ENCODE results near the gene TOP1. TPM values are rescaled to one million over a fixed set of nuclear protein-coding genes. Genes with fewer than 3 reads are reported as not detected.

TOP1 gene
- total and polyA plus RNA-seq, 2 of the 4 experiments (the other 2 are of a cell fraction) = 14.0 to 21.5 TPM

GRCh38 chr20:41169791-41170351, 141.2 kb downstream of the TOP1 start:
- DNase-seq (peak; percentile 78), ATAC-seq (ENCODE audit: low read depth) (no peak)
- ChIA-PET CTCF (no interaction called here), POLR2A (ENCODE audit: unreplicated experiment) (no interaction called here)
- Histone ChIP-seq H4K5ac (ENCODE audit: low read depth, low read length) (no peak overlapping the region), H3K4me3 (ENCODE audit: insufficient read depth, low read depth, low read length) (no peak overlapping the region), H2BK20ac (ENCODE audit: low read depth, low read length) (no peak overlapping the region), H3K36me3 (ENCODE audit: control insufficient read depth, insufficient read depth, low read length) (peaks cover 91% of the 10 kb centered on the region), H3K9ac (ENCODE audit: low read depth, low read length) (no peak overlapping the region), H3K14ac (replicated peaks; ENCODE audit: low read depth, low read length) (no peak overlapping the region), H3K18ac (ENCODE audit: low read depth, low read length) (no peak overlapping the region), H3K27ac (ENCODE audit: insufficient read depth, low read length) (no peak overlapping the region), H2BK5ac (ENCODE audit: low read depth, low read length, poor library complexity, severe bottlenecking) (no peak overlapping the region), H3K9me1 (ENCODE audit: insufficient read depth, low read length) (peaks cover 8% of the 10 kb centered on the region), H3K4ac (ENCODE audit: low read depth, low read length) (no peak overlapping the region), H4K8ac (ENCODE audit: low read depth in 2 of 2, low read length in 2 of 2) (no peak overlapping the region), H2AK9ac (replicated peaks; ENCODE audit: low read depth, low read length, poor library complexity) (no peak overlapping the region), H2AFZ (replicated peaks; ENCODE audit: low read length, poor library complexity) (no peak overlapping the region), H3K27me3 (ENCODE audit: control insufficient read depth, insufficient read depth, low read length) (no peaks in the 10 kb centered on the region), H3K23ac (ENCODE audit: low read depth, low read length) (no peak overlapping the region), H3K4me2 (ENCODE audit: low read depth, low read length) (no peak overlapping the region), H3K56ac (ENCODE audit: extremely low read depth, insufficient read depth, low read length) (no peak overlapping the region), H2AK5ac (ENCODE audit: low read depth, low read length) (no peak overlapping the region), H2BK120ac (ENCODE audit: low read depth, low read length) (no peak overlapping the region), H3K4me1 (ENCODE audit: control insufficient read depth, insufficient read depth, low read length) (peaks cover 19% of the 10 kb centered on the region), H4K20me1 (ENCODE audit: insufficient read depth, low read length) (peaks cover 33% of the 10 kb centered on the region), H3K79me1 (ENCODE audit: low read depth in 1 of 2, low read length in 2 of 2) (peaks cover 9 to 62% of the 10 kb centered on the region in 2 experiments; a peak in 3 of 4 replicates), H3K9me3 (ENCODE audit: control insufficient read depth, insufficient read depth, low read length) (no peaks in the 10 kb centered on the region), H2BK15ac (ENCODE audit: low read depth, low read length) (no peak overlapping the region), H4K91ac (ENCODE audit: insufficient read depth, low read depth, low read length) (no peak overlapping the region)
- BruUV-seq (replicated peaks) = no TSS peak
- dilution Hi-C loops (cut with HindIII; ENCODE audit: low sequenced_read_pairs, unreplicated experiment) (no loop called here), in situ Hi-C loops (cut with MboI; ENCODE audit: low sequenced_read_pairs) (loop anchor here (25.0 kb wide), 1 partner anchor 442 kb away; the partner anchor contains the start of gene CHD6), intact Hi-C loops (cut with micrococcal nuclease) (loop anchor here (5.0 to 10.0 kb wide), 2 partner anchors 227 to 525 kb away; no protein-coding TSS in a partner anchor)
- 95% methylated on average over 10 of the region's 14 CpGs; no CpG with 5 or more reads in 1 of the 2 experiments for WGBS, 2 experiments (ENCODE audit: extremely low coverage in 2 of 2, insufficient read length in 1 of 2)
- TF ChIP-seq POLR2A (IDR thresholded peaks at IDR 0.05; ENCODE audit: low read depth, low read length) (no peak), RCOR1 (IDR thresholded peaks at IDR 0.05; ENCODE audit: insufficient replicate concordance, low read length) (peak; percentile 80)
